ENCODE measurements around the gene CRIP3. TPM values are rescaled to one million over a fixed set of nuclear protein-coding genes. Genes with fewer than 3 reads are reported as not detected.

The CRIP3 gene
- total RNA-seq, 4 donors from 2014 or later = 0.38 to 0.72 (median 0.41) TPM; not detected in 1

DNA sequence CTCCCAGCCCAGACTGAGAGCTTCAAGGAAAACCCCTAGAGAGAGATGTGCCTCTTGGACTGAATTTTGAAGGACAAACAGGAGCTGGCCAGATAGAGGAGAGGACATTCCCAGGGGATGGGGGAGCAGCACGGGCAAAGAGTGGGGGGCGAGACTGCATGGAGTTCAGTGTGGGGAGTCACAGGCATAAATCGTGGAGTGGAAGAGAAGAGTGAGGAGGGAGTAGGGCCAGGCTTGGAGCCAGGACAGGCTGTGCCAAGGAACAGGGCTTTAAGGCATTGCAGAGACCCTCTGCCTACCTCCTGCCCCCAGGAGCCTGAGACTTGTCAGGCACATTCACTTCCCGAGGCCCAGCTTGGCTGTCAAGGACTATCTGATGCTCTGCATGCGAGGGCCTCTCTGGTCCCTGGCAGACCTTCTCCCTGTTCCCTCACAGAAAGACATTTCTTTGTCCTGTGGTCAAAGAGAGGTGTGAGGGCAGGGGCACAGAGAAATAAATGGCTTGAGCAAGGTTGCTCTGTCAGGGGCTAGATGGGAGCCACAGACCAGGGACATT lies 15.8 kb downstream of the CRIP3 start:
- Histone ChIP-seq H3K4me1 (no peaks in the 10 kb centered on the region), H3K27ac (no peak overlapping the region), H3K4me3 (no peak overlapping the region), H3K36me3 (no peaks in the 10 kb centered on the region), H3K9me3 (no peaks in the 10 kb centered on the region), H3K27me3 (peaks cover 0 to 14% (median 0%) of the 10 kb centered on the region in 4 donors)
- DNase-seq = no peak
- intact Hi-C loops (cut with DNase I) = no loop called here
- TF ChIP-seq POLR2A (IDR thresholded peaks at IDR 0.05) (no peak), CTCF (IDR thresholded peaks at IDR 0.05) (no peak)
- WGBS, 2 donors = 77 to 85% methylated on average over 4 of the region's 5 CpGs

GRCh38 chr6:43292341-43292740 lies 16.3 kb downstream of the CRIP3 start:
- Histone ChIP-seq H3K27me3 (peaks cover 0 to 9% (median 0%) of the 10 kb centered on the region in 4 donors), H3K4me1 (no peaks in the 10 kb centered on the region), H3K4me3 (no peak overlapping the region), H3K27ac (no peak overlapping the region), H3K9me3 (no peaks in the 10 kb centered on the region), H3K36me3 (no peaks in the 10 kb centered on the region)
- intact Hi-C loops (cut with DNase I) = no loop called here
- 80 to 85% methylated on average over 6 of the region's 6 CpGs for WGBS, 2 donors
- DNase-seq = no peak
- TF ChIP-seq CTCF (IDR thresholded peaks at IDR 0.05) (no peak), POLR2A (IDR thresholded peaks at IDR 0.05) (no peak)

DNA sequence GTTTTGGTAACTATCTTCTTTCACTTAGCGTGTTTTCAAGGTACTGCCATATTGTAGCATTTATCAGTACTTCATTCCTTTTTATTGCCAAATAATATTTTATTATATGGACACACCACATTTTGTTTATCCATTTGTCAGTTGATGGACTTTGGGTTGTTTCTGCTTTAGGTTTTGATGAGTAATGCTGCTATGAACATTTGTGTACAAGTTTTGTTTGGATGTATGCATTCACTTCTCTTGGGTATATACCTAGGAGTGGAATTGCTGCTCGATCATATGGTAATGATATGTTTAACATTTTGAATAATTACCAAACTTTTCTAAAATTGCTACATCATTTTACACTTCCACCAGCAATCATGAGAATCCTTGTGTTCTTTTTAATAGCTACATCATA lies 16.9 kb downstream of the CRIP3 start:
- TF ChIP-seq POLR2A (IDR thresholded peaks at IDR 0.05) = no peak
- TF ChIP-seq CTCF (IDR thresholded peaks at IDR 0.05) = no peak
- Histone ChIP-seq H3K27me3 (peaks cover 0 to 7% (median 0%) of the 10 kb centered on the region in 4 donors), H3K9me3 (no peaks in the 10 kb centered on the region), H3K4me1 (no peaks in the 10 kb centered on the region), H3K27ac (no peak overlapping the region), H3K4me3 (no peak overlapping the region), H3K36me3 (no peaks in the 10 kb centered on the region)
- intact Hi-C loops (cut with DNase I) = no loop called here
- WGBS, 2 donors = 84 to 96% methylated on average over 2 of the region's 2 CpGs
- DNase-seq = no peak

DNA sequence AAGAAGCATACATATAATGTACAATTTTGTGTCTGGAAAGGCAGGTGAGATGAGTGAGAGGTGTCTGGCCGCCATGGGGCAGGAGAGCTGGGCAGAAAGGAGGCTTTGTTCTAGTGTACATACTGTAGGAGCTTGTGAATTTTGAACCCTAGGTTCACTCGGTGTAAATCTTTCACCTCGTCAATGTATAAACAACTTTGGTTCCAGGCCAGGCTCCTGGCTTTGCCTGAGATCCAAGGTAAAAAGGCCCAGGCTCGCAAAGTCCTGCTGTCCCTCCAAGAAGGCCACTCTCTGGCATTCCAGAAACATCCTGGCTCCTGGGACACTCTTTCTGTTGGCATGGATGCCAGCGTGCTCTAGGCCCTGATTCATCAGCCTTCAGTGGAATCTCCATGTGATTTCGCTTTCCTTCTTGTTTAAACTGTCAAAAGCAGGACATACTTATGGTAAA lies 17.7 kb downstream of the CRIP3 start:
- Histone ChIP-seq H3K27me3 (peaks cover 0 to 12% (median 0%) of the 10 kb centered on the region in 4 donors), H3K4me3 (no peak overlapping the region), H3K36me3 (no peaks in the 10 kb centered on the region), H3K9me3 (no peaks in the 10 kb centered on the region), H3K27ac (no peak overlapping the region), H3K4me1 (no peaks in the 10 kb centered on the region)
- intact Hi-C loops (cut with DNase I) = no loop called here
- no peak for DNase-seq
- WGBS, 2 donors = 66 to 70% methylated on average over 6 of the region's 6 CpGs
- TF ChIP-seq POLR2A (IDR thresholded peaks at IDR 0.05) (no peak), CTCF (IDR thresholded peaks at IDR 0.05) (no peak)

DNA sequence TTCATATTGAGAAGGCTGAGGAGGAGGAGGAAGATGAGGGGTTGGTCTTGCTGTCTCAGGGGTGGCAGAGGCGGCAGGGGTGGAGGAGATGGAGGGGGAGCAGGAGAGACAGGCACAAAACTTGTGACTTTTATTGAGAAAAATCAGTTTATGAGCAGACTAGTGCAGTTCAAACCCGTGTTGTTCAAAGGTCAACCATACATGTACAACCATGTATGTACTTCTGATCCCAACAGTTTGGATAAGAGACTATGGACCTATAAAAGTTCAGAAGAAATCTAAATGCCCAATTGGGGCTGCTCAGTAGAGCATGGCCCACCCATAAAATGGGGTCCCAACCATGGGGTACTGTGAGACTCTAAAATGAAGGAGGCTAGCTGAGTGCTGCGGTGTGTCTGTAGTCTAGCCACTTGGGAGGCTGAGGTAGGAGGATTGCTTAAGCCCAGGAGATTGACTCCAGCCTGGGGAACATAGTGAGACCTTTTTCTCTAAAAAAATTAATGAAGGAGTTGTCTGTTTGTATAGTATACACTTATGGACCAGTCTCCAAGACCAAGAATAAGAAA lies 18.2 kb downstream of the CRIP3 start:
- no peak overlapping the region for H3K4me3 ChIP-seq
- intact Hi-C loops (cut with DNase I) = no loop called here
- H3K9me3 ChIP-seq = no peaks in the 10 kb centered on the region
- TF ChIP-seq POLR2A (IDR thresholded peaks at IDR 0.05) (no peak), CTCF (IDR thresholded peaks at IDR 0.05) (no peak)
- no peaks in the 10 kb centered on the region for H3K36me3 ChIP-seq
- DNase-seq = no peak
- WGBS, 2 donors = 64 to 82% methylated on average over 3 of the region's 3 CpGs
- H3K27me3 ChIP-seq = peaks cover 0 to 17% (median 0%) of the 10 kb centered on the region in 4 donors
- no peak overlapping the region for H3K27ac ChIP-seq
- H3K4me1 ChIP-seq = peaks cover 0 to 4% (median 0%) of the 10 kb centered on the region in 3 donors

Data from esophagus squamous epithelium (tissue), 5 donors.